GM10847 (cell line): ENCODE measurements around the gene FOXJ3.

Source experiments
- POLR2A ChIP-seq: IDR thresholded peaks from 2 replicates; pipeline ENCODE4 v1.6.1; 2011; ENCODE audit not compliant: insufficient read length; ENCODE audit errors: extremely low read depth

Gene FOXJ3

GRCh38 chr1:42258218-42258617, 76.8 kb downstream of the FOXJ3 start:
- TF ChIP-seq POLR2A, result no peak

- TF ChIP-seq POLR2A, result no peak
Measured at GRCh38 chr1:42251042-42251441, 84.0 kb downstream of the FOXJ3 start.

- no peak for TF ChIP-seq POLR2A
Measured at GRCh38 chr1:42250164-42250563, 84.9 kb downstream of the FOXJ3 start.

GRCh38 chr1:42240966-42241755, 93.9 kb downstream of the FOXJ3 start:
- TF ChIP-seq POLR2A, result no peak

GRCh38 chr1:42239555-42239954, 95.5 kb downstream of the FOXJ3 start:
- TF ChIP-seq POLR2A, result no peak

GRCh38 chr1:42239041-42239440, 96.0 kb downstream of the FOXJ3 start:
- no peak for TF ChIP-seq POLR2A

GRCh38 chr1:42231253-42231652, 103.8 kb downstream of the FOXJ3 start:
- no peak for TF ChIP-seq POLR2A

- no peak for TF ChIP-seq POLR2A
Measured at GRCh38 chr1:42228938-42229337, 106.1 kb downstream of the FOXJ3 start.

- no peak for TF ChIP-seq POLR2A
Measured at GRCh38 chr1:42223036-42223435, 112.0 kb downstream of the FOXJ3 start.

- TF ChIP-seq POLR2A, result no peak
Measured at GRCh38 chr1:42221952-42222606, 113.0 kb downstream of the FOXJ3 start.

GRCh38 chr1:42221456-42221855, 113.6 kb downstream of the FOXJ3 start:
- TF ChIP-seq POLR2A, result no peak

- TF ChIP-seq POLR2A, result no peak
Measured at GRCh38 chr1:42219627-42220026, 115.4 kb downstream of the FOXJ3 start.

- no peak for TF ChIP-seq POLR2A
Measured at GRCh38 chr1:42214447-42214871, 120.6 kb downstream of the FOXJ3 start.

GRCh38 chr1:42211224-42211623, 123.8 kb downstream of the FOXJ3 start:
- no peak for TF ChIP-seq POLR2A

GRCh38 chr1:42210421-42211133, 124.5 kb downstream of the FOXJ3 start:
- TF ChIP-seq POLR2A, result no peak
